Nephron (organoid): ENCODE results near the gene ZACN.

ENCODE experiments used
- H3K27ac Mint-ChIP-seq, 3 experiments: 2 replicates each; pipeline ENCODE4 v1.8.0; 2020; ENCODE audit warnings: mixed read lengths in 3 of 3, mild to moderate bottlenecking in 2 of 3, moderate library complexity in 1 of 3
- H3K27me3 Mint-ChIP-seq: 2 replicates; pipeline ENCODE4 v1.8.0; 2021; ENCODE audit warnings: low read depth, mild to moderate bottlenecking, moderate library complexity, mixed read lengths
- H3K36me3 Mint-ChIP-seq: 2 replicates; pipeline ENCODE4 v1.8.0; 2020; ENCODE audit warnings: low read depth, mixed read lengths
- H3K4me1 Mint-ChIP-seq: 2 replicates; pipeline ENCODE4 v1.8.0; 2020; ENCODE audit warnings: mixed read lengths
- H3K4me3 Mint-ChIP-seq, 3 experiments: 2 replicates each; pipeline ENCODE4 v1.8.0; 2020; ENCODE audit warnings: mild to moderate bottlenecking in 3 of 3, mixed read lengths in 3 of 3, moderate library complexity in 2 of 3
- H3K9me3 Mint-ChIP-seq: 2 replicates; pipeline ENCODE4 v1.8.0; 2020; ENCODE audit warnings: mixed read lengths
- TF ChIP-seq, protein P1 (sequence below), 3 experiments: fragments of 200-600 bp; sonication (generic); IDR thresholded peaks; one replicate each; pipeline ENCODE4 v1.5.0; 2021; ENCODE audit warnings: antibody characterized with exemption in 3 of 3; ENCODE audit not compliant: unreplicated experiment in 3 of 3

ZACN gene

DNA sequence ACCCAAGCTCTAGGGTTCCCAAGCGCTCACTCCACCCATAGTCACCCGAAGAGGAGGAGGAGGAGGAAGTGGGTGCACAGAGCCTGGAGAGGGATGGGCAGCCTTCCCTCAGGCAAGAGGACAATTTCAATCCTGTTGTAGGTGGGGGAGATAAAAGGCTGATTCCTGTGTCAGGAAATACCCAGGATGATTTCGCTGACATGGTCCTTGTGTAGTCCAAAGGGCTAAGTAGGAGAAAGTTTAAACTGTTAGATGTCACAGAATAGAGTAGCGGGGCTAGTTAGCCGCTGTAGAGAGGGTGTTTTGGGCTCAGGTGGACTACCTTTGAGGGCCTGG lies 25.9 kb downstream of the ZACN start:
- Mint-ChIP-seq H3K27me3 (peaks cover 4% of the 10 kb centered on the region), H3K4me3 (peak overlapping the region; percentile 62 to 95 (median 65)), H3K4me1 (peaks cover 24% of the 10 kb centered on the region), H3K27ac (peak overlapping the region; percentile 50 to 68 (median 59)), H3K9me3 (no peaks in the 10 kb centered on the region), H3K36me3 (peaks cover 15% of the 10 kb centered on the region)
- TF ChIP-seq, protein P1, sequence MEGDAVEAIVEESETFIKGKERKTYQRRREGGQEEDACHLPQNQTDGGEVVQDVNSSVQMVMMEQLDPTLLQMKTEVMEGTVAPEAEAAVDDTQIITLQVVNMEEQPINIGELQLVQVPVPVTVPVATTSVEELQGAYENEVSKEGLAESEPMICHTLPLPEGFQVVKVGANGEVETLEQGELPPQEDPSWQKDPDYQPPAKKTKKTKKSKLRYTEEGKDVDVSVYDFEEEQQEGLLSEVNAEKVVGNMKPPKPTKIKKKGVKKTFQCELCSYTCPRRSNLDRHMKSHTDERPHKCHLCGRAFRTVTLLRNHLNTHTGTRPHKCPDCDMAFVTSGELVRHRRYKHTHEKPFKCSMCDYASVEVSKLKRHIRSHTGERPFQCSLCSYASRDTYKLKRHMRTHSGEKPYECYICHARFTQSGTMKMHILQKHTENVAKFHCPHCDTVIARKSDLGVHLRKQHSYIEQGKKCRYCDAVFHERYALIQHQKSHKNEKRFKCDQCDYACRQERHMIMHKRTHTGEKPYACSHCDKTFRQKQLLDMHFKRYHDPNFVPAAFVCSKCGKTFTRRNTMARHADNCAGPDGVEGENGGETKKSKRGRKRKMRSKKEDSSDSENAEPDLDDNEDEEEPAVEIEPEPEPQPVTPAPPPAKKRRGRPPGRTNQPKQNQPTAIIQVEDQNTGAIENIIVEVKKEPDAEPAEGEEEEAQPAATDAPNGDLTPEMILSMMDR (IDR thresholded peaks at IDR 0.05; ENCODE audit: unreplicated experiment in 3 of 3), result no peak

DNA sequence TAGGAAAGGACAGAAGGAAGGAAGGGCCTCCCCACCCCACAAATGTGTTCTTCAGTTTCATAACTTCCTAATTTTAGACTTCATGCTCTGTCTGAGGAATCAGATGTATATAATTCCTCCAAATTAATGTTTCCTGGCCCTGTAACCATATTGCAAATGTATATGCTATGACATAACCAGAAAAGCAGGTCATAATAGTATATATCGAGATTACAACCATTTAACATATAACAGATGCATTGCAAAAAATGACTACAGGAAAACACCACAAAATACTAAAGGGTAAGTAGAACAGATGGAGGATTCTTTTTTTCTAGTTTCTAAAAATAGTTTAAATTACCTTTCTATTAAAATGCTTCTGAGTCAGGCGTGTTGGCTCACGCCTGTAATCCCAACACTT lies 27.7 kb downstream of the ZACN start:
- H3K27ac Mint-ChIP-seq, result peak overlapping the region; percentile 77 to 97 (median 93)
- H3K9me3 Mint-ChIP-seq, result no peaks in the 10 kb centered on the region
- H3K27me3 Mint-ChIP-seq, result peaks cover 4% of the 10 kb centered on the region
- H3K4me1 Mint-ChIP-seq, result peaks cover 24% of the 10 kb centered on the region
- H3K4me3 Mint-ChIP-seq, result peak overlapping the region in 2 of 3 experiments; percentile 8 to 87
- peaks cover 4% of the 10 kb centered on the region for H3K36me3 Mint-ChIP-seq
- TF ChIP-seq, protein P1 (IDR thresholded peaks at IDR 0.05; ENCODE audit: unreplicated experiment in 3 of 3), result no peak

- Mint-ChIP-seq H3K36me3 (no peaks in the 10 kb centered on the region), H3K4me1 (peaks cover 24% of the 10 kb centered on the region), H3K27me3 (peaks cover 8% of the 10 kb centered on the region), H3K4me3 (no peak overlapping the region), H3K27ac (no peak overlapping the region), H3K9me3 (no peaks in the 10 kb centered on the region)
- TF ChIP-seq, protein P1 (IDR thresholded peaks at IDR 0.05; ENCODE audit: unreplicated experiment in 3 of 3), result peak in 2 of 3 experiments; percentile 16 to 19
These were observed 28.5 kb downstream of the ZACN start for GRCh38 chr17:76107509-76107908.

DNA sequence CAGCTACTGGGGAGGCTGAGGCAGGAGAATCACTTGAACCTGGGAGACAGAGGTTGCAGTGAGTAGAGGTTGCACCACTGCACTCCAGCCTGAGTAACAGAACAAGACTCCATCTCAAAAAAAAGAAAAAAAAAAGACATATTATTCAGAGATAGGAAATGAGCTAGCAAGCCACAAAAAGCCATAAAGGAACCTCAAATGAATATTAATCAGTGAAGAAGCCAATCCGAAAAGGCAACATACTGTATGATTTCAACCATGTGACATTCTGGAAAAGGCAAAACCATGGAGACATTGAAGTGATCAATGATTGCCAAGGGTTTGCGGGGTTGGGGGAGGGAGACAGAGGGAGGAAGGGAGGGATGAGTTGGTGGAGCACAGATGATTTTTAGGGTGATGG lies 33.0 kb downstream of the ZACN start:
- H3K4me3 Mint-ChIP-seq, result no peak overlapping the region
- peaks cover under 1% of the 10 kb centered on the region for H3K4me1 Mint-ChIP-seq
- H3K9me3 Mint-ChIP-seq, result peaks cover 4% of the 10 kb centered on the region
- H3K27me3 Mint-ChIP-seq, result peaks cover 6% of the 10 kb centered on the region
- no peaks in the 10 kb centered on the region for H3K36me3 Mint-ChIP-seq
- H3K27ac Mint-ChIP-seq, result no peak overlapping the region
- TF ChIP-seq, protein P1 (IDR thresholded peaks at IDR 0.05; ENCODE audit: unreplicated experiment in 3 of 3), result no peak

DNA sequence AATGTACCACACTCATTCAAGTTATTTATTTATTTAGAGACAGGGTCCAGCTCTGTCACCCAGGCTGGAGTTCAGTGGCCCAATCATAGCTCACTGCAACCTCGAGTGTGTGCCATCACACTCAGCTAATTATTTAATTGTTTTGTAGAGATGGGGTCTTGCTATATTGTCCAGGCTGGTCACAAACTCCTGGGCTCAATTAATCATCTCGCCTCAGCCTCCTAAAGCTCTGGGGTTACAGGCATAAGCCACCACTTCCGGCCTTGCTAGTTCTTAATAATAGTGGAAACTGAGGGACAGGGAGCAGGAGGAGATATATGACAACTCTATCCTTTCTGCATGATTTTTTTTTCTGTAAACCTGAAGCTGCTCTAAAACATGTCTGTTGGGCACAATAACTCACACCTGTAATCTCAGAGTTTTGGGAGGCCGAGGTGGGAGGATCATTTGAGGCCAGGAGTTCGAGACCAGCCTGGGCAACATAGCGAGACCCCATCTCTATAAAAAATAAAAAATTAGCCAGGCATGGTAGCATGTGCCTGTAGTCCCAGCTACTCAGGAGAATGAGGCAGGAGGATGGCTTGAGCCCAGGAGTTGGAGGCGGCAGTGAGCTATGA lies 36.3 kb downstream of the ZACN start:
- peaks cover 15% of the 10 kb centered on the region for H3K27me3 Mint-ChIP-seq
- H3K9me3 Mint-ChIP-seq, result peaks cover 4% of the 10 kb centered on the region
- TF ChIP-seq, protein P1 (IDR thresholded peaks at IDR 0.05; ENCODE audit: unreplicated experiment in 3 of 3), result no peak
- H3K27ac Mint-ChIP-seq, result no peak overlapping the region
- no peaks in the 10 kb centered on the region for H3K36me3 Mint-ChIP-seq
- no peak overlapping the region for H3K4me3 Mint-ChIP-seq
- H3K4me1 Mint-ChIP-seq, result peaks cover 6% of the 10 kb centered on the region
